HG03565 (cell line): ENCODE measurements around the gene ADAM33.

Experiments
- ATAC-seq: cut with Tn5 transposase; IDR thresholded peaks from one replicate; pipeline ENCODE4 v1.9.1; 2021; ENCODE audit warnings: mild to moderate bottlenecking, moderate library complexity; ENCODE audit not compliant: unreplicated experiment

The ADAM33 gene

DNA sequence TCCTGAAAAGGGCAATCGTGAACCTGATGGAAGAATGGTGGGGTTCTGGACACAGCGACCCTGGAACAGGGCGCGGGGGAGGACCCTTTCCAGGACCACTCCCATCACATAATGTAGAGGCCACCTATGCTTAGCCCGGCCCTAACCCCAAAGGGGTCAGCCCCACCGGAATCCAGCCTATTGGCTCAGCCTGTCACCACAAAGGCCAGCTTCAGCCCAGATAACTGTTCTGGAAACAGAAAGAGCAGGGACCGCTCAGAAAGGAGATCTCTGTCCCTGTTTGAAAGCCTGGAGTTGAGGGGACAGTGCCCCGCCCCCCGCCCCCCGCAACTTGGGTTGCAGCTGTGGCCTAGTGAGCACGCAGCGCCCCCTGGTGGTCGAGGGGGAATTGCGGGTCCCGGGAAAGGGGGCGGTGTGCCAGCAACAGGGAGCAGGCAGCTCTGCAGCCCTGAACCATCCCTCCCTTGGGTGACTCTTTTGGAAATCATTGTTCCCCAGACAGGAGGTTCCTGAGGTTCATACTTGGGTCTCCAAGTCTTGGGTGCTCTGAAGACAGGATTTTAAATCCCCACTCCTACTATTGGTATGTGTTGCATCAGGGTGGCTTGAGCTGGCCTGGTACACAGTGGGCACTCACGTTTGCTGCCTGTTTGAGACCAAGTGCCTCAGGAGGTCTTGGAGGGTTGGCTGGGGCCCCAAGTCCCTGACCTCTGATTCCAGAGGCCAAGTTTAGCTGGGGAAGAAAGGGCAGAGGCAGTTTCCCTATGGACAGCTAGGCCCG lies 29.1 kb upstream of the ADAM33 start:
- ATAC-seq = no peak

- no peak for ATAC-seq
These were observed 28.2 kb upstream of the ADAM33 start for GRCh38 chr20:3710011-3710466.

DNA sequence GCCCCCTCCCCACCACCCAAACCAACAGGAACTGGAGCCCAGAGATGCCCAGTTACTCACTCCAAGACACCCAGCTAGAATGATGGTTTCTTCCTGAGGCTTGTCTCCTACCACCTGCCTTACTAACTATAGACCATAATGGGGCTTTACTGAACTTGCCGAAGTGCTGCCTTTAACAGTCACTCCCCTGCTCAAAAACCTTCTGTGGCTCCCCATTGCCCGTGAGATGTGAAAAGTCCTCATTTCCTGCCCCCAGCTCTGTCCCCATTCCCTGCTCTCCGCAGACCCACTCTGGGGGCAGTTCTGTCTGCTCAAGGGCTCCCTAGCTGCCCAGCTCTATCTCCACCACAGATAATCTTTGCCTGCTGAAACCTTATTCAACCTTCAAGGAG lies 25.7 kb upstream of the ADAM33 start:
- no peak for ATAC-seq

DNA sequence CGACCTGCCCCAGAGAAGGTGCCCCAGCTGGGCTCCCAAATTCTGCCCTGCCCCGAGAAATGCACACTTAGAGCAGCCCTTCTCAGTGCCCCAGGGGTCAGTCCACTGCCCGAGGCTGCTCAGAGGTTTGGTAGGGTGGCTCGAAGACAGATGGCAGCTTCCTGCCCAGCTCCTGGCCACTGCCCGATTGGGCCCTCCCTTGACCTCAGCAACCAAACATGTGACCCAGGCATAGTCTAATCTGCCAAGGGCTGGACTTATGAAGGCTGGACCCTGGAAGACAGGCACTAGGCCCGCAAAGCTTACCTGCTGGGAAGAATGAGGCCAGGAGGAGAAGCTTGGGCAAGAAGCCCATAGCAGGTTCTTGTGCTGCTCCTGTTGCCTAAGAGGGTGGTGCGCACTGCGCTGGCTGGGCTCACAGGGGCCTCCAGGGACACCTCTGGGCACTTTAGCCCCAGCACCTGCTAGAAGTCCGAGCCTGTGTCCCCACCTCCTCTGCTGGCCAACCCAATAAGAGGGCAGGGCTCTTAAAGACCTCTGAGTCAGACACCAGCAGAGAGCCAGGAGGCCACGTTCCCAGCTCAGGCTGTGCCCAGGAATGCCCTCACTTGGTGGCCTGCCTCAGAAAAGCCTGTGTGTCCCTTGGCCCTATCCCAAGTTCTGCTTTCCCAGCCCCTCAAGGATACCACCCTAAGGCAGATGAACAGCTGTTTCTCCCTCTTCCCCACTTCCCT lies 25.1 kb upstream of the ADAM33 start:
- ATAC-seq = no peak

GRCh38 chr20:3705970-3706739 lies 24.3 kb upstream of the ADAM33 start:
- ATAC-seq = no peak

DNA sequence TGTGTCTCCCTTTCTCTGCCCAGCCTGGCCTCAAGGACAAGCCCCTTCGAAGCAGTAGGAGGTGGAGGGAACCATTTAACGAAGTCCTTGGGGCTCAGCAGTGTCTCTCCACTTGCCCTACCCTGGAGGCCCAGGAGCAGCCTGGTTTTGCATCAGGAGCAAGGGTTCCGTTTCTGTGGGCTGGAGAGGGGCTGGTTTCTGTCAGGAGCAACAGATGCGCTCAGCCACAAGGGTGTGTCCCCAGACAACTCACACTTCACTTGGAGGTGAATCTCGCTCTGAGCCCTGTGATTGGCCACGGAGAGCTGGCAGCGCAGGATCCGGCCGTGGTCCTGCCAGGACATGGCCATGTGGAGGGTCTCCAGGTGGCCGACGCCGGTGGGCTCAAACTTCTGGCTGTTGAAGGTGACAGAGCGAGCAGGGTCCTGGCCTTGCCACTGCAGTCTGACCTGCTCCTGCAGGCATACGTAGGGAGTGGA lies 23.7 kb upstream of the ADAM33 start:
- no peak for ATAC-seq

- no peak for ATAC-seq
These were observed 22.3 kb upstream of the ADAM33 start for GRCh38 chr20:3704087-3704486.

- ATAC-seq = no peak
These were observed 21.0 kb upstream of the ADAM33 start for GRCh38 chr20:3702611-3703391.

GRCh38 chr20:3701061-3701998 lies 19.5 kb upstream of the ADAM33 start:
- ATAC-seq = no peak

GRCh38 chr20:3699037-3699436 lies 17.2 kb upstream of the ADAM33 start:
- no peak for ATAC-seq

GRCh38 chr20:3698591-3699001 lies 16.8 kb upstream of the ADAM33 start:
- no peak for ATAC-seq

DNA sequence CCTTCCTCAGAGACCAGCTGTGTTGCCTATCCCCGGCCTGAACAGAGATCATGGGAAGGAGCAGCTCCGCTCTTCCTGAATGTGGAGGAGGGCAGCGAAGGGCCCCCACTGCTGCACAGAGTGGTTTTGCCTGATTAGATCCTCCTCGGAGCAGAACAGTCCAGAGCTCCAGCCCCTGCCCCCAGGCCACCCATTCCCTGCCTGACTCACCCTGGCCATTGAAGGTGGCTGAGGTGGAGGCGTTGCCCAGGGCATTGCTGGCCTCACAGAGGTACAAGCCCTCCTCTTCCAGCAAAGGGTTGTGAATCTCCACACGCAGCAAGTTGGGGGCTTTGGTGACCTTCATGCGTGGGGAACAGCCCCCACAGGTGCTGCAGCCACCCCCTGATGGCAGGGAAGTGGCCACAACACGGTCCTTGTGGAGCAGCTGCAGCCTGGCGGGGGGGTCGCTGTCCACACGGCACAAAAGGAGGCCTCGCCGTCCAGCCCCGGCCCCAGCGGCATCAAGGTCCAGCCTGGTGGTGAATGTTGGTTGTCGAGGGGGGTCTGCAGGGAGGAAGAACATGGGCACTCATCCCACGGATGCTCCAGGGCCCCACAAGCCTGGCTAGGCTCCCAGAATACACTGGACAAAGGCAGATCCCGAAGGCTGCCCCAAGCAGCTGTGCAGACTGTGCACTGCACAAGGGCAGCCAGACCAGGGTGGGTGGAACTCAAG lies 15.9 kb upstream of the ADAM33 start:
- no peak for ATAC-seq

DNA sequence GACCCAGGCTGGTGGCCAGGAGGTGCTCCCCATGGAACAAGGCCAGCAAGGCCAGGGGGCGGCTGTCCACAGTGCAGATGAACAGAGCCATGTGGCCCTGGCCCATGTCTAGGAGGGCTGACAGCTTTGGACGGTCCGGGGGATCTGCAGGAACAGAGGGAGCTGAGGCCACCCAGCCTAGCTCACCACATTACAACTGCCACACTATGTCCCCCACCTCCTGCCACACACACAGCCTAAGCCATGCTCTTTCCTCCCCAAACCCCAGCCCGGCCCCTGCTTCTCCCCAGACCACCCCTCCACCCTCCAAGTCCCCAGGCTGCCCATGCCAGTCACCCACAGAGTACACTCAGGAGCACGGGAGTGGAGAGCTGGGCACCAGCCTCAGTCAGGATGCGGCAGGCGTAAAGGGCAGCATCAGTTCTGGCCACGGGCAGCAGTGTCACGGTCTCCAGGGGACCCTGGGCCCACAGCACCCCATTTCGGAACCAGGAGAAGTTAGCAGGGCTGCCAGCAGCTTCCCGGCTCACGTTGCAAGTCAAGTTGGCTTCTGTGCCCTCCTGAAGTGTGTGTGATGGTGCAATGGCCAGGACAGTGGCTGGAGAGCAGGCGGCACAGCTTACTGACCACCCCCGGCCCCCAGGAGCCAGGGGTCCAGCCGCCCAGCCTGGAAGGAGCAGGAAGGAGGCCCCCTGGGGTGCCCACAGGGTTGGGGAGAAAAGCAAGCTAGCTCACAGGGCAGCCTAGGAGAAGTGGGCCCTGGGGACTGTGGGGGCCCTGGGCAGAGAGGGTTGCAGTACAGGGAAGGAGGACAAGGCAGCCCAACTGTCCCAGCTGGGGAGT lies 15.2 kb upstream of the ADAM33 start:
- ATAC-seq = no peak

- no peak for ATAC-seq
These were observed 14.4 kb upstream of the ADAM33 start for GRCh38 chr20:3696200-3696599.

DNA sequence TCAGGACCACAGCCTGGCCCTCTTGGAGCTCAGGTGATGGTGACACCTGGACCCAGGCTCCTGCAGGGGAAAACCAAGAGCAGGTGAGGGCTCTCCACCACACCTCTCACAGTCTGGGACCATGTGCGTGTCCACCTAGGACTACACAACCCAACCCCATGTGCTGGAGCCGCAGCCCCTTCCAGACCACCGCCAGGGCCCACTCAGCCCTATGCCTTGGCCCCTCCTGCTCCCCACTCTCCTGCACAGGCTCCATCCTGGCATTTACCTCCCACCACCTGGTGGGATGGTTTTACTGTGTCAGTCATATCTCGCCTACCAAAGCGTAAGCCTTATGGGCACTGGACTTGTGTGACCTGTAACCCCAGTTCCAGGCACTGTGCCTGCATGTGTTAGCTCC lies 13.1 kb upstream of the ADAM33 start:
- no peak for ATAC-seq

DNA sequence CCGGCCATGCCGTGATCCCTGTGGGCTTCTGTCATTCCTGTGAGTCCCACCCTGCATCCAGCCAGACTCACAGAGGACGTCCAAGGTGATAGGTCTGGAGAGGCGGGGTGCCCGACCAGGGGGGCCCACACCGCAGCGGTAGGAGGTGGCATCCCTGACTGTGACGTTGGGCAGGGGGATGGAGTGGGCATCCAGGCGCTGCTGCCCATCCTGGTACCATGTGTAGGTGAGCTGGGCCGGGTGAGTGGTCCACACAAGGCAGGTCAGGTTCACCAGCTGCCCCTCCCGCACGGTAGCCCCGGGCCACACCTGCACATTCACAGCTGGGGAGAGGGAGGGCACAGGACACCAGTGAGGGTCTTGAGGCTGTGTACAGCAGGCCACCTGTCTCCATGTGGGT lies 11.6 kb upstream of the ADAM33 start:
- ATAC-seq = no peak

- ATAC-seq = no peak
These were observed 11.0 kb upstream of the ADAM33 start for GRCh38 chr20:3692706-3693294.

DNA sequence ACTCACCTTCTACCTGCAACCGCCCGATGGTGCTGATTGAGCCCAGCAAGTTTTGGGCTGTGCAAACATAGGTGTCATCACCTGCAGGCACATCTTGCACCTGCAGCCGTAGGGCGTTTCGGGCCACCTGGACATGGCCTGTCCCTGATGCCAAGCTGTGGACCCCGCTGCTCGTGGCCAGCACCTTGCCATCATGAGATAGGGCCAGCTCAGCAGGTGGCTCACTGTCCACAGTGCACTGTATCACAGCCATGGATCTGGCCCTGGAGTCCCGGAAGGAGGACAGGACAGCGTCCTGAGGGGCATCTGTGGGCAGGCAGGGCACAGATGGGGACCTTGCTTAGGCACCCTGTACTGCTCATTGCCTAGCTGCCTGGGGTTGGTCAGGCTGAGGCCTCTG lies 10.1 kb upstream of the ADAM33 start:
- no peak for ATAC-seq
